ENCODE measurements around the gene NFX1.

DNA sequence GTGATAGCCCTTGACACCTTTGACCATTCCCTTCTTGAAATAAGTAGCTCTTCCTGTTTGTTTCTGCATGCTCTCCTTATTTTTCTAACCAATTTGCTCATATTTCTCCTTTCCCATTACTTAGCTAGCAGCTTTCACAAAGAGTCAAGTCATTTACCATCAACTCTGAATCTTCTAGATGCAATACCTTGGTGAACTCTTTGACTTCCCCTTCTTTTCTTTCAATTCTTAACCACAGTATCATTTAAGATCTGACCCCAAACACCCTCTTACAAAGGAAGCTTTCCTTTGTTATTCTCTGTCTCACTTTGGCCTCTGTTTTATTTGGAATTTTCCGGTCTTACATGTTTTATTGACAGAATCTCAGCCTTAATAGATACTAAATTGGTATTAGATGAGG lies 14.0 kb downstream of the NFX1 start:
- TF ChIP-seq, protein P1, sequence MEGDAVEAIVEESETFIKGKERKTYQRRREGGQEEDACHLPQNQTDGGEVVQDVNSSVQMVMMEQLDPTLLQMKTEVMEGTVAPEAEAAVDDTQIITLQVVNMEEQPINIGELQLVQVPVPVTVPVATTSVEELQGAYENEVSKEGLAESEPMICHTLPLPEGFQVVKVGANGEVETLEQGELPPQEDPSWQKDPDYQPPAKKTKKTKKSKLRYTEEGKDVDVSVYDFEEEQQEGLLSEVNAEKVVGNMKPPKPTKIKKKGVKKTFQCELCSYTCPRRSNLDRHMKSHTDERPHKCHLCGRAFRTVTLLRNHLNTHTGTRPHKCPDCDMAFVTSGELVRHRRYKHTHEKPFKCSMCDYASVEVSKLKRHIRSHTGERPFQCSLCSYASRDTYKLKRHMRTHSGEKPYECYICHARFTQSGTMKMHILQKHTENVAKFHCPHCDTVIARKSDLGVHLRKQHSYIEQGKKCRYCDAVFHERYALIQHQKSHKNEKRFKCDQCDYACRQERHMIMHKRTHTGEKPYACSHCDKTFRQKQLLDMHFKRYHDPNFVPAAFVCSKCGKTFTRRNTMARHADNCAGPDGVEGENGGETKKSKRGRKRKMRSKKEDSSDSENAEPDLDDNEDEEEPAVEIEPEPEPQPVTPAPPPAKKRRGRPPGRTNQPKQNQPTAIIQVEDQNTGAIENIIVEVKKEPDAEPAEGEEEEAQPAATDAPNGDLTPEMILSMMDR (IDR thresholded peaks at IDR 0.05), result no peak
- TF ChIP-seq EP300 (IDR thresholded peaks at IDR 0.05), result no peak
- TF ChIP-seq POLR2A (IDR thresholded peaks at IDR 0.05; ENCODE audit: low read depth), result no peak

Data from esophagus muscularis mucosa (tissue), 4 donors.